GM23338 (cell line): ENCODE data around the gene MAP1S. TPM values are rescaled to one million over a fixed set of nuclear protein-coding genes. Genes with fewer than 3 reads are reported as not detected.

Source experiments
- ATAC-seq: fragments of 200-7000 bp; cut with Tn5 transposase; 3 replicates; pipeline ENCODE4 v1.9.1; 2020
- DNase-seq: peaks from one replicate; pipeline ENCODE4 v3.0.0-alpha.2; 2015; ENCODE audit warnings: low spot score
- H2AFZ ChIP-seq: fragments of 200-600 bp; sonication (generic); 2 replicates; pipeline ENCODE4 v1.8.0; 2016; ENCODE audit warnings: antibody characterized with exemption, mild to moderate bottlenecking, moderate library complexity
- H3F3A ChIP-seq: fragments of 200-600 bp; sonication (generic); replicated peaks from 2 replicates; pipeline ENCODE4 v1.8.0; 2017; ENCODE audit warnings: antibody characterized with exemption, mixed run types, low read depth
- H3K27ac ChIP-seq: fragments of 200-600 bp; sonication (generic); 2 replicates; pipeline ENCODE4 v1.6.1; 2016; ENCODE audit warnings: low read depth
- H3K27me3 ChIP-seq: fragments of 200-600 bp; sonication (generic); 2 replicates; pipeline ENCODE4 v1.8.0; 2016; ENCODE audit warnings: mild to moderate bottlenecking, mixed run types, moderate library complexity; ENCODE audit not compliant: insufficient read depth
- H3K36me3 ChIP-seq: fragments of 200-600 bp; sonication (generic); 2 replicates; pipeline ENCODE4 v1.8.0; 2016; ENCODE audit warnings: mild to moderate bottlenecking; ENCODE audit not compliant: insufficient read depth
- H3K4me1 ChIP-seq: fragments of 200-600 bp; sonication (generic); 2 replicates; pipeline ENCODE4 v1.8.0; 2016; ENCODE audit warnings: mild to moderate bottlenecking, moderate library complexity; ENCODE audit not compliant: insufficient read depth
- H3K4me2 ChIP-seq: fragments of 200-600 bp; sonication (generic); 2 replicates; pipeline ENCODE4 v1.7.1; 2017; ENCODE audit warnings: mixed run types
- H3K4me3 ChIP-seq: fragments of 200-600 bp; sonication (generic); 2 replicates; pipeline ENCODE4 v1.6.1; 2016; ENCODE audit warnings: mixed run types
- H3K79me2 ChIP-seq: fragments of 200-600 bp; sonication (generic); replicated peaks from 2 replicates; pipeline ENCODE4 v1.8.0; 2017; ENCODE audit warnings: mild to moderate bottlenecking; ENCODE audit not compliant: insufficient read depth
- H3K9me2 ChIP-seq: fragments of 200-600 bp; sonication (generic); 2 replicates; pipeline ENCODE4 v1.8.0; 2017; ENCODE audit not compliant: insufficient read depth
- H4K20me1 ChIP-seq: fragments of 200-600 bp; sonication (generic); replicated peaks from 2 replicates; pipeline ENCODE4 v1.8.0; 2017; ENCODE audit warnings: mild to moderate bottlenecking; ENCODE audit not compliant: insufficient read depth
- H3K27ac Mint-ChIP-seq: 2 replicates; pipeline ENCODE4 v1.8.0; 2020; ENCODE audit warnings: inconsistent platforms, mild to moderate bottlenecking, moderate library complexity, mixed read lengths
- H3K27me3 Mint-ChIP-seq: 3 replicates; pipeline ENCODE4 v1.8.0; 2022; ENCODE audit warnings: low read depth, mild to moderate bottlenecking, moderate library complexity, mixed read lengths, inconsistent platforms; ENCODE audit not compliant: insufficient read depth, poor library complexity
- H3K36me3 Mint-ChIP-seq: 3 replicates; pipeline ENCODE4 v1.8.0; 2021; ENCODE audit warnings: low read depth, mild to moderate bottlenecking, inconsistent platforms, moderate library complexity, mixed read lengths
- H3K4me1 Mint-ChIP-seq: 3 replicates; pipeline ENCODE4 v1.8.0; 2020; ENCODE audit warnings: mild to moderate bottlenecking, inconsistent platforms, mixed read lengths
- H3K4me3 Mint-ChIP-seq: 3 replicates; pipeline ENCODE4 v1.8.0; 2021; ENCODE audit warnings: moderate library complexity, mild to moderate bottlenecking, inconsistent platforms, mixed read lengths
- H3K9me3 Mint-ChIP-seq: 3 replicates; pipeline ENCODE4 v1.8.0; 2020; ENCODE audit warnings: moderate library complexity, mild to moderate bottlenecking, inconsistent platforms, mixed read lengths
- CREB1 ChIP-seq: fragments of 250-450 bp; sonication (Bioruptor Pico); IDR thresholded peaks from 2 replicates; pipeline ENCODE4 v1.5.0; 2020; ENCODE audit warnings: low read depth, mild to moderate bottlenecking, moderate library complexity
- JUNB ChIP-seq: IDR thresholded peaks from one replicate; pipeline ENCODE4 v1.6.1; 2016; ENCODE audit warnings: antibody characterized with exemption; ENCODE audit not compliant: unreplicated experiment
- POLR2AphosphoS5 ChIP-seq: IDR thresholded peaks from 2 replicates; pipeline ENCODE4 v1.6.1; 2016; ENCODE audit warnings: antibody characterized with exemption, low read depth
- REST ChIP-seq: IDR thresholded peaks from one replicate; pipeline ENCODE4 v1.6.1; 2018; ENCODE audit warnings: antibody characterized with exemption; ENCODE audit not compliant: unreplicated experiment
- polyA plus RNA-seq: library from polyadenylated mRNA; unstranded; fragments of >200 nt; fragmentation: Nextera tagmentation; extraction: Ambion mirVana; gene quantifications from 2 replicates; pipeline ENCODE4 v1.2.1, GENCODE V29; 2016
- total RNA-seq: library from RNA; depleted of rRNA; stranded (reverse); fragments of >200 nt; shearing (Covaris generic); gene quantifications from 2 replicates; pipeline ENCODE4 v1.2.3, GENCODE V29; 2014

The MAP1S gene
- total and polyA plus RNA-seq, 2 experiments from 2014 or later = 102 to 104 TPM

DNA sequence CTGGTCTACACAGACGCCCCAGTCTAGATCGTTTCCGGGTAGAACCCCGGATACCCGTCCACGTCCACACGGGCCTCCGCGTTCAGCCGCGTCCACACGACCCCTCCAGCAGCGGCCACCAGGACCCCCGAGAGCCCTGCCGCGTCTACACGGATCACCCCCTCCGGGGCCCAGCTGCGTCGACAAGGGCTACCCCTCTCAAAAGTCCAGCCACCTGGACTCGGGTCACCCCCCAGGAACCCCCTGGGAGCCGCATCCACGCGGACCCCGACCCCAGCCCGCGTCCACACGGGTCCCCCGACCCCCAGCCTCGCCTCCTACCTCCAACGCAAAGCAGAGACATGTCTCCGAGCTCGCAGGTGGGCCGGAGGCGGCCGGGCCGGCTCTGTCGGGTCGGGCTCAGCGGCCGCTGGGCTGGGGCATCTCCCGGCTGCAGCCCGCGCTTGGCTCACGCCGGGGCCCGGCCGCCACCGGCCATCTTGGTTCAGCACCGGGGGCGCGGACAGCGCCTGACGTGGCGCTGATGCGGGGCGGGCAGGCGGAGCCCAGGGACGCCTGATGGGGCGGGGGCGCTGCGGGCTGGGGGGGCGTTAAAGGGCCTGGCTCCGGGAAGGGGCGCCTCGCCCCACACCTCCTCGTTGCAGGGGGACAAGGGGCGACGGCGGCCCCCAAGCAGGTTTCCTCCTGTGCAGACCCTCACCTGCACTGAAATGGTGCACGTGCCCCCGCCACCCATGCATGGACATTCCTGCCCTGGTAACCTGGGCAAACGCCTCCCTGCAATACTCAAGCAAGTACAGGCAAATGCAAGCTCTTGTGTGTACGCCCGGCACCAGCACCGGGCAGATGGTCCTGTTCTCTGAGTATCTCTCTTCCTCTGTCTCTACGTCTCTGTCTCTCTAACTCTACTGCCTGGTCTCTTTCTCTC lies 31.2 kb upstream of the MAP1S start, which contains the start of gene UNC13A:
UNC13A (minus strand) TSS at position 498 of the 928 bp plus-strand sequence; CDS start at position 343, 155 bp downstream.
- Histone ChIP-seq H3K27ac (peak within 1 kb of the TSS; percentile 86), H3K27me3 (no peaks in the 10 kb centered on the region), H3F3A (peaks cover 9% of the 10 kb centered on the region; the same call in 1 of the 2 replicates), H3K4me3 (peak within 1 kb of the TSS; percentile 97), H3K36me3 (no peaks in the 10 kb centered on the region), H3K9me2 (no peaks in the 10 kb centered on the region), H3K4me1 (peaks cover 10% of the 10 kb centered on the region), H4K20me1 (peaks cover 1% of the 10 kb centered on the region; the same call in 1 of the 2 replicates), H2AFZ (peak within 1 kb of the TSS; percentile 89), H3K4me2 (peak within 1 kb of the TSS; percentile 90), H3K79me2 (peaks cover 34% of the 10 kb centered on the region)
- Mint-ChIP-seq H3K4me3 (peak within 1 kb of the TSS; percentile 100), H3K27me3 (peaks cover 14% of the 10 kb centered on the region), H3K4me1 (peaks cover 12% of the 10 kb centered on the region), H3K36me3 (peaks cover 18% of the 10 kb centered on the region), H3K9me3 (peaks cover 2% of the 10 kb centered on the region; the same call in 1 of the 3 replicates), H3K27ac (peak within 1 kb of the TSS; percentile 97)
- ATAC-seq (peak; percentile 71), DNase-seq (peak; percentile 88)
- peak; percentile 91 for TF ChIP-seq CREB1 (CRISPR knock-in tag)
- no peak for TF ChIP-seq JUNB
- peak; percentile 80 for TF ChIP-seq REST

DNA sequence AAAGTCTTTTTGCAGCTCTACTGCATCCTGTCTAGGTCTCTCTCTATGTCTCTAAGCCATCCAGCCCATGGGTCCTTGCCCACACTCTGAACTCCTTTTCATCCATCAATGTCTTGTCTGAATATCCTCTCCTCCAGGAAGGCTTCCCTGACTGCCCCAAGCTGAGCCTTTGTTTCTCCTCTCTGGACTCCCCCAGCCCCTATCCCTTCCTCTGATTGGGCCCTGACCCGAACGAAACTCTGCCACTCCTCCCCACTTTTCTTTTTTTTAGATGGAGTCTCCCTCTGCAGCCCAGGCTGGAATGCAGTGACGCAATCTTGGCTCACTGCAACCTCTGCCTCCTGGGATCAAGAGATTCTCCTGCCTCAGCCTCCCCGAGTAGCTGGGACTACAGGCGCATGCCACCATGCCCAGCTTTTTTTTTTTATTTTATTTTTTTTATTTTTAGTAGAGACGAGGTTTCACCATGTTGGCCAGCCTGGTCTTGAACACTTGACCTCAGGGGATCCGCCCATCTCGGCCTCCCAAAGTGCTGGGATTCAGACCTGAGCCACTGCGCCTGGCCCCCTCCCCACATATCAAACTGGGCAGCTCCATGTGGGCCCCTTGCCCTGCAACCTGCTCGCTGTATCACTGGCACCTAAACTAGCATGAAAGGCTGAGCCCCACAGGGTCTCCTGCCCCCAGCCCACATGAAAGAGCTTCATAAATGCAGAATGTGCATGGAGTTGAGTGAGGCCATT lies 30.3 kb upstream of the MAP1S start:
- Histone ChIP-seq H2AFZ (peak overlapping the region; percentile 89), H3K4me2 (peak overlapping the region; percentile 90), H3K27me3 (no peaks in the 10 kb centered on the region), H3K4me1 (peaks cover 10% of the 10 kb centered on the region), H3K9me2 (no peaks in the 10 kb centered on the region), H3K27ac (peak overlapping the region; percentile 85), H4K20me1 (no peaks in the 10 kb centered on the region; the same call in 1 of the 2 replicates), H3F3A (peaks cover 9% of the 10 kb centered on the region; the same call in 1 of the 2 replicates), H3K4me3 (peak overlapping the region; percentile 97), H3K79me2 (peaks cover 25% of the 10 kb centered on the region), H3K36me3 (no peaks in the 10 kb centered on the region)
- ATAC-seq (peak; percentile 32), DNase-seq (peak; percentile 71)
- peaks cover 2% of the 10 kb centered on the region; the same call in 2 of the 3 replicates for H3K9me3 Mint-ChIP-seq
- peak overlapping the region; percentile 76 for H3K27ac Mint-ChIP-seq
- H3K4me3 Mint-ChIP-seq = peak overlapping the region; percentile 100
- H3K36me3 Mint-ChIP-seq = peaks cover 18% of the 10 kb centered on the region
- H3K27me3 Mint-ChIP-seq = peaks cover 17% of the 10 kb centered on the region
- H3K4me1 Mint-ChIP-seq = peaks cover 12% of the 10 kb centered on the region
- no peak for TF ChIP-seq REST
- TF ChIP-seq POLR2AphosphoS5 = peak; percentile 72
- peak; percentile 44 for TF ChIP-seq CREB1 (CRISPR knock-in tag)
